Liver (tissue), 9 donors: ENCODE data around the gene PLXND1. TPM values are rescaled to one million over a fixed set of nuclear protein-coding genes. Genes with fewer than 3 reads are reported as not detected.

Source experiments
- DNase-seq: peaks from one replicate; pipeline ENCODE4 v3.0.0-alpha.2; 2017; ENCODE audit warnings: low spot score
- H3K27ac ChIP-seq, 2 donors: one replicate each; pipeline ENCODE4 v1.7.0; 2013; ENCODE audit warnings: inconsistent platforms in 2 of 2, low read length in 2 of 2, control low read depth in 1 of 2, low read depth in 1 of 2, mild to moderate bottlenecking in 1 of 2
- H3K27me3 ChIP-seq, 4 donors: one replicate each; pipeline versions ENCODE4 v1.6.1 to v1.7.0; 2013; ENCODE audit warnings: low read length in 3 of 4, inconsistent platforms in 1 of 4, mild to moderate bottlenecking in 1 of 4, moderate library complexity in 1 of 4; ENCODE audit not compliant: control insufficient read depth in 4 of 4, insufficient read depth in 4 of 4
- H3K36me3 ChIP-seq, 4 donors: one replicate each; pipeline versions ENCODE4 v1.6.1 to v1.7.0; 2013; ENCODE audit warnings: low read length in 3 of 4, mild to moderate bottlenecking in 3 of 4, low read depth in 1 of 4, moderate library complexity in 1 of 4; ENCODE audit not compliant: control insufficient read depth in 4 of 4, insufficient read depth in 3 of 4
- H3K4me1 ChIP-seq, 4 donors: one replicate each; pipeline versions ENCODE4 v1.6.1 to v1.7.0; 2013; ENCODE audit warnings: low read length in 3 of 4, mild to moderate bottlenecking in 3 of 4, moderate library complexity in 1 of 4; ENCODE audit not compliant: control insufficient read depth in 4 of 4, insufficient read depth in 4 of 4
- H3K4me3 ChIP-seq, 3 donors: one replicate each; pipeline versions ENCODE4 v1.6.1 to v1.7.0; 2013; ENCODE audit warnings: low read length in 3 of 3, control low read depth in 1 of 3, low read depth in 1 of 3, mild to moderate bottlenecking in 1 of 3
- H3K9ac ChIP-seq, 2 donors: one replicate each; pipeline ENCODE4 v1.7.0; 2013; ENCODE audit warnings: low read length in 2 of 2, mild to moderate bottlenecking in 2 of 2, moderate library complexity in 2 of 2, control low read depth in 1 of 2, low read depth in 1 of 2
- H3K9me3 ChIP-seq, 4 donors: one replicate each; pipeline versions ENCODE4 v1.6.1 to v1.7.0; 2013; ENCODE audit warnings: low read length in 3 of 4; ENCODE audit not compliant: control insufficient read depth in 4 of 4
- FOXA1 ChIP-seq: IDR thresholded peaks from 2 replicates; pipeline ENCODE4 v1.6.1; 2016; ENCODE audit warnings: antibody characterized with exemption
- FOXA2 ChIP-seq: IDR thresholded peaks from 2 replicates; pipeline ENCODE4 v1.6.1; 2016; ENCODE audit warnings: antibody characterized with exemption
- HNF4G ChIP-seq: IDR thresholded peaks from 2 replicates; pipeline ENCODE4 v1.6.1; 2016; ENCODE audit warnings: antibody characterized with exemption
- JUND ChIP-seq, 2 donors: IDR thresholded peaks; 2 replicates each; pipeline ENCODE4 v1.6.1; 2016; ENCODE audit warnings: antibody characterized with exemption in 2 of 2
- NR2F2 ChIP-seq: IDR thresholded peaks from 2 replicates; pipeline ENCODE4 v1.6.1; 2016; ENCODE audit warnings: antibody characterized with exemption
- RXRA ChIP-seq, 2 donors: IDR thresholded peaks; 2 replicates each; pipeline ENCODE4 v1.6.1; 2017 to 2018; ENCODE audit warnings: antibody characterized with exemption in 2 of 2, mild to moderate bottlenecking in 1 of 2
- WGBS: extraction: QIAGEN DNeasy Blood & Tissue Kit; methylation state at CpG from one replicate; pipeline ENCODE4 v1.1.7; 2013; 5-methylcytosine and 5-hydroxymethylcytosine counted together
- polyA plus RNA-seq, 2 donors: library from polyadenylated mRNA; stranded (reverse) in 1 of 2; unstranded in 1 of 2; fragments of 200-250 nt in 1 of 2; fragments of >200 nt in 1 of 2; fragmentation: Nextera tagmentation in 1 of 2; extraction: Ambion mirVana in 1 of 2; gene quantifications; one replicate each; pipeline versions ENCODE4 v1.2.1 to v1.2.3, GENCODE V29; 2013 to 2015
- total RNA-seq, 2 donors: library from RNA; depleted of rRNA; stranded (reverse); fragments of >200 nt; gene quantifications; one replicate each; pipeline ENCODE4 v1.2.3, GENCODE V29; 2014
- TF ChIP-seq, protein P1 (sequence below): fragments of 150-350 bp; IDR thresholded peaks from 2 replicates; pipeline ENCODE4 v1.5.1; 2017; ENCODE audit warnings: improper control_type of control experiment, low read depth, low read length; ENCODE audit not compliant: missing input control
- TF ChIP-seq, protein P2 (sequence below): IDR thresholded peaks from 2 replicates; pipeline ENCODE4 v1.6.1; 2016; ENCODE audit warnings: antibody characterized with exemption
- TF ChIP-seq, protein P3 (sequence below): IDR thresholded peaks from 2 replicates; pipeline ENCODE4 v1.6.1; 2016; ENCODE audit warnings: antibody characterized with exemption, mild to moderate bottlenecking
- TF ChIP-seq, protein P4 (sequence below): IDR thresholded peaks from 2 replicates; pipeline ENCODE4 v1.6.1; 2016; ENCODE audit warnings: antibody characterized with exemption
- TF ChIP-seq, protein P5 (sequence below): IDR thresholded peaks from 2 replicates; pipeline ENCODE4 v1.6.1; 2016; ENCODE audit warnings: antibody characterized with exemption
- donor health status: healthy.
- donor health status: healthy.
- donor health status: healthy.
- donor health status: healthy.
- donor health status: healthy.

Gene PLXND1
- total and polyA plus RNA-seq, 4 donors = 10.4 to 50.2 (median 32.8) TPM

DNA sequence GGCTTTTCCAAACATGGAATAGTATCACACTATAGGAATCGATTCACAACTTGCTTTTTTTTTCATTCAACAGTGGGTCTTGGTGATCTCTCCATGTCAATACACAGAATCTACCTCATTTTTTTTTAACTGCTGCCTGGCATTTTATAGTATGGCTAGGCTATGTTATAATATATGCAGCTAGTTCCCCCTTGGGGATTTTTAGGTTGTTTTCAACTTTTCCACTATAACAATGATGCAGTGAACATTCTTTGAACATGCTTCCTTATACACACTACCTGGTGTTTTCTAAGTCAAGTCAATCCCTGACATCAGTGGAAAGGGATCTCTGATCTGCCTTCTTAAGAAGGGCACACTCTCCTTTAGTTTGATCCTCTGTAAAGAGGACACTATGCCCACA lies 46.5 kb upstream of the PLXND1 start:
- TF ChIP-seq JUND (IDR thresholded peaks at IDR 0.05) (no peak), FOXA1 (no peak), HNF4G (no peak), FOXA2 (no peak), NR2F2 (no peak), RXRA (IDR thresholded peaks at IDR 0.05) (no peak)
- TF ChIP-seq, protein P1, sequence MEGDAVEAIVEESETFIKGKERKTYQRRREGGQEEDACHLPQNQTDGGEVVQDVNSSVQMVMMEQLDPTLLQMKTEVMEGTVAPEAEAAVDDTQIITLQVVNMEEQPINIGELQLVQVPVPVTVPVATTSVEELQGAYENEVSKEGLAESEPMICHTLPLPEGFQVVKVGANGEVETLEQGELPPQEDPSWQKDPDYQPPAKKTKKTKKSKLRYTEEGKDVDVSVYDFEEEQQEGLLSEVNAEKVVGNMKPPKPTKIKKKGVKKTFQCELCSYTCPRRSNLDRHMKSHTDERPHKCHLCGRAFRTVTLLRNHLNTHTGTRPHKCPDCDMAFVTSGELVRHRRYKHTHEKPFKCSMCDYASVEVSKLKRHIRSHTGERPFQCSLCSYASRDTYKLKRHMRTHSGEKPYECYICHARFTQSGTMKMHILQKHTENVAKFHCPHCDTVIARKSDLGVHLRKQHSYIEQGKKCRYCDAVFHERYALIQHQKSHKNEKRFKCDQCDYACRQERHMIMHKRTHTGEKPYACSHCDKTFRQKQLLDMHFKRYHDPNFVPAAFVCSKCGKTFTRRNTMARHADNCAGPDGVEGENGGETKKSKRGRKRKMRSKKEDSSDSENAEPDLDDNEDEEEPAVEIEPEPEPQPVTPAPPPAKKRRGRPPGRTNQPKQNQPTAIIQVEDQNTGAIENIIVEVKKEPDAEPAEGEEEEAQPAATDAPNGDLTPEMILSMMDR = no peak
- TF ChIP-seq, protein P2, sequence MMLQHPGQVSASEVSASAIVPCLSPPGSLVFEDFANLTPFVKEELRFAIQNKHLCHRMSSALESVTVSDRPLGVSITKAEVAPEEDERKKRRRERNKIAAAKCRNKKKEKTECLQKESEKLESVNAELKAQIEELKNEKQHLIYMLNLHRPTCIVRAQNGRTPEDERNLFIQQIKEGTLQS = no peak
- TF ChIP-seq, protein P3, sequence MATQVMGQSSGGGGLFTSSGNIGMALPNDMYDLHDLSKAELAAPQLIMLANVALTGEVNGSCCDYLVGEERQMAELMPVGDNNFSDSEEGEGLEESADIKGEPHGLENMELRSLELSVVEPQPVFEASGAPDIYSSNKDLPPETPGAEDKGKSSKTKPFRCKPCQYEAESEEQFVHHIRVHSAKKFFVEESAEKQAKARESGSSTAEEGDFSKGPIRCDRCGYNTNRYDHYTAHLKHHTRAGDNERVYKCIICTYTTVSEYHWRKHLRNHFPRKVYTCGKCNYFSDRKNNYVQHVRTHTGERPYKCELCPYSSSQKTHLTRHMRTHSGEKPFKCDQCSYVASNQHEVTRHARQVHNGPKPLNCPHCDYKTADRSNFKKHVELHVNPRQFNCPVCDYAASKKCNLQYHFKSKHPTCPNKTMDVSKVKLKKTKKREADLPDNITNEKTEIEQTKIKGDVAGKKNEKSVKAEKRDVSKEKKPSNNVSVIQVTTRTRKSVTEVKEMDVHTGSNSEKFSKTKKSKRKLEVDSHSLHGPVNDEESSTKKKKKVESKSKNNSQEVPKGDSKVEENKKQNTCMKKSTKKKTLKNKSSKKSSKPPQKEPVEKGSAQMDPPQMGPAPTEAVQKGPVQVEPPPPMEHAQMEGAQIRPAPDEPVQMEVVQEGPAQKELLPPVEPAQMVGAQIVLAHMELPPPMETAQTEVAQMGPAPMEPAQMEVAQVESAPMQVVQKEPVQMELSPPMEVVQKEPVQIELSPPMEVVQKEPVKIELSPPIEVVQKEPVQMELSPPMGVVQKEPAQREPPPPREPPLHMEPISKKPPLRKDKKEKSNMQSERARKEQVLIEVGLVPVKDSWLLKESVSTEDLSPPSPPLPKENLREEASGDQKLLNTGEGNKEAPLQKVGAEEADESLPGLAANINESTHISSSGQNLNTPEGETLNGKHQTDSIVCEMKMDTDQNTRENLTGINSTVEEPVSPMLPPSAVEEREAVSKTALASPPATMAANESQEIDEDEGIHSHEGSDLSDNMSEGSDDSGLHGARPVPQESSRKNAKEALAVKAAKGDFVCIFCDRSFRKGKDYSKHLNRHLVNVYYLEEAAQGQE = no peak
- TF ChIP-seq, protein P4, sequence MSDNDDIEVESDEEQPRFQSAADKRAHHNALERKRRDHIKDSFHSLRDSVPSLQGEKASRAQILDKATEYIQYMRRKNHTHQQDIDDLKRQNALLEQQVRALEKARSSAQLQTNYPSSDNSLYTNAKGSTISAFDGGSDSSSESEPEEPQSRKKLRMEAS = no peak
- TF ChIP-seq, protein P5, sequence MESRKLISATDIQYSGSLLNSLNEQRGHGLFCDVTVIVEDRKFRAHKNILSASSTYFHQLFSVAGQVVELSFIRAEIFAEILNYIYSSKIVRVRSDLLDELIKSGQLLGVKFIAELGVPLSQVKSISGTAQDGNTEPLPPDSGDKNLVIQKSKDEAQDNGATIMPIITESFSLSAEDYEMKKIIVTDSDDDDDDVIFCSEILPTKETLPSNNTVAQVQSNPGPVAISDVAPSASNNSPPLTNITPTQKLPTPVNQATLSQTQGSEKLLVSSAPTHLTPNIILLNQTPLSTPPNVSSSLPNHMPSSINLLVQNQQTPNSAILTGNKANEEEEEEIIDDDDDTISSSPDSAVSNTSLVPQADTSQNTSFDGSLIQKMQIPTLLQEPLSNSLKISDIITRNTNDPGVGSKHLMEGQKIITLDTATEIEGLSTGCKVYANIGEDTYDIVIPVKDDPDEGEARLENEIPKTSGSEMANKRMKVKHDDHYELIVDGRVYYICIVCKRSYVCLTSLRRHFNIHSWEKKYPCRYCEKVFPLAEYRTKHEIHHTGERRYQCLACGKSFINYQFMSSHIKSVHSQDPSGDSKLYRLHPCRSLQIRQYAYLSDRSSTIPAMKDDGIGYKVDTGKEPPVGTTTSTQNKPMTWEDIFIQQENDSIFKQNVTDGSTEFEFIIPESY = no peak
- WGBS = 87% methylated on average over 1 of the region's 1 CpG

DNA sequence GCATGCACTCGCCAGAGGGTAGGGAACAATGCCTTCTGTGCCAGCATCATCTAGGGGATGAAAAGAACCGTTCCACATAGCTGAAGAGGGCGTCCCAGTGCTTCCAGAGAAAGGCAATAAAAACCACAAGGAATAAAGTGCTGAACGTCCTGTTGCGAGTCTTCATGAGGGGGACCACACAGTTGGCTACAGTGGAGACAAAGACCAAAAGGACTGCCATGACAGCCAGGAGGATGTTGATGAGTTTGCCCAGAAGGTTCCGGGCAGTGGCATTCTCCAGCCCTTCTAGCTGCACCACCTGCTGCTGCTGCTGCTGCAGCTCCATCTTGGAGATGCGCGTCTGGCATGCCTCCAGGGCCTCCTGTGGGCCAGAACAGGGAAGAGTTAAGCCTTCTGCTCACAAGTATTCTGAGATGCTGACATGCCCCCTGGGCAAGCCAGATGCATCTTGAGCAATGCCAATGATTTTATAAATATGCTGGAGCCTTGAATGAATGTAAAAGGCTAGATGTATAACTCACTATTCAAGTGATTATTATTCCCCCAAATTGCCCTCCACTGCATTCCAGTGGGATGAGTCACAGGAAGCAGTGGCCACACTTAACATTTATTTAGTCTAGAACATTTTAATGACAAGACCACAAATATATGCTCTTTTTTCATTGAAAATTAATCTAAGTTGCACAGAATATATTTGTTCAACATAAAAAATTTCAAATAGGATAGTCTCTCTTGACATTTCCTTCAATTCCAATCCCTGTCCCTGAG lies 45.1 kb upstream of the PLXND1 start:
- Histone ChIP-seq H3K9me3 (no peaks in the 10 kb centered on the region), H3K36me3 (peaks cover 5 to 28% (median 6%) of the 10 kb centered on the region in 4 donors), H3K9ac (no peak overlapping the region), H3K4me1 (peaks cover 0 to 16% (median under 1%) of the 10 kb centered on the region in 4 donors), H3K4me3 (no peak overlapping the region), H3K27ac (no peak overlapping the region), H3K27me3 (no peaks in the 10 kb centered on the region)
- no peak for TF ChIP-seq RXRA (IDR thresholded peaks at IDR 0.05)
- TF ChIP-seq JUND (IDR thresholded peaks at IDR 0.05) = peak; percentile 70 to 71
- WGBS = 83% methylated on average over 8 of the region's 8 CpGs
- no peak for DNase-seq

More for the DNA sequence above, 46.5 kb upstream of the PLXND1 start:
- Histone ChIP-seq H3K36me3 (peaks cover 5 to 28% (median 6%) of the 10 kb centered on the region in 4 donors), H3K27ac (no peak overlapping the region), H3K9me3 (no peaks in the 10 kb centered on the region), H3K4me3 (no peak overlapping the region), H3K27me3 (no peaks in the 10 kb centered on the region), H3K9ac (no peak overlapping the region), H3K4me1 (peaks cover 3 to 29% (median 7%) of the 10 kb centered on the region in 4 donors)
- no peak for DNase-seq
